ENCODE measurements around the gene FAM78A.

The FAM78A gene

GRCh38 chr9:131259916-131260597, 16.3 kb downstream of the FAM78A start:
- Histone ChIP-seq H3K4me3 (ENCODE audit: low read depth, low read length) (no peak overlapping the region), H3K9me3 (ENCODE audit: control insufficient read depth, insufficient read depth, low read length) (no peaks in the 10 kb centered on the region), H3K27me3 (ENCODE audit: control insufficient read depth, insufficient read depth, low read length) (no peaks in the 10 kb centered on the region), H3K9ac (ENCODE audit: low read depth, low read length) (no peak overlapping the region), H3K27ac (ENCODE audit: low read depth, low read length) (no peak overlapping the region), H3K4me1 (ENCODE audit: control insufficient read depth, insufficient read depth, low read length) (0 out of 2 replicates have a peak, but pooled peaks cover 6% of the 10 kb centered on the region), H3K36me3 (ENCODE audit: control insufficient read depth, insufficient read depth, low read length) (no peaks in the 10 kb centered on the region)

- Histone ChIP-seq H3K4me1 (ENCODE audit: control insufficient read depth, insufficient read depth, low read length) (0 out of 2 replicates have a peak, but pooled peaks cover 6% of the 10 kb centered on the region), H3K9ac (ENCODE audit: low read depth, low read length) (no peak overlapping the region), H3K27ac (ENCODE audit: low read depth, low read length) (no peak overlapping the region), H3K27me3 (ENCODE audit: control insufficient read depth, insufficient read depth, low read length) (no peaks in the 10 kb centered on the region), H3K9me3 (ENCODE audit: control insufficient read depth, insufficient read depth, low read length) (no peaks in the 10 kb centered on the region), H3K4me3 (ENCODE audit: low read depth, low read length) (no peak overlapping the region), H3K36me3 (ENCODE audit: control insufficient read depth, insufficient read depth, low read length) (no peaks in the 10 kb centered on the region)
Observed at GRCh38 chr9:131259432-131259898, 16.8 kb downstream of the FAM78A start.

GRCh38 chr9:131258698-131259431, 17.4 kb downstream of the FAM78A start:
- Histone ChIP-seq H3K27ac (ENCODE audit: low read depth, low read length) (no peak overlapping the region), H3K27me3 (ENCODE audit: control insufficient read depth, insufficient read depth, low read length) (no peaks in the 10 kb centered on the region), H3K4me3 (ENCODE audit: low read depth, low read length) (no peak overlapping the region), H3K36me3 (ENCODE audit: control insufficient read depth, insufficient read depth, low read length) (no peaks in the 10 kb centered on the region), H3K4me1 (ENCODE audit: control insufficient read depth, insufficient read depth, low read length) (0 out of 2 replicates have a peak, but pooled peaks cover 6% of the 10 kb centered on the region), H3K9me3 (ENCODE audit: control insufficient read depth, insufficient read depth, low read length) (no peaks in the 10 kb centered on the region), H3K9ac (ENCODE audit: low read depth, low read length) (no peak overlapping the region)

- Histone ChIP-seq H3K9ac (ENCODE audit: low read depth, low read length) (no peak overlapping the region), H3K4me3 (ENCODE audit: low read depth, low read length) (no peak overlapping the region), H3K9me3 (ENCODE audit: control insufficient read depth, insufficient read depth, low read length) (no peaks in the 10 kb centered on the region), H3K27ac (ENCODE audit: low read depth, low read length) (no peak overlapping the region), H3K4me1 (ENCODE audit: control insufficient read depth, insufficient read depth, low read length) (0 out of 2 replicates have a peak, but pooled peaks cover 6% of the 10 kb centered on the region), H3K36me3 (ENCODE audit: control insufficient read depth, insufficient read depth, low read length) (no peaks in the 10 kb centered on the region), H3K27me3 (ENCODE audit: control insufficient read depth, insufficient read depth, low read length) (no peaks in the 10 kb centered on the region)
Observed at GRCh38 chr9:131258186-131258585, 18.1 kb downstream of the FAM78A start.

- Histone ChIP-seq H3K4me3 (ENCODE audit: low read depth, low read length) (no peak overlapping the region), H3K9me3 (ENCODE audit: control insufficient read depth, insufficient read depth, low read length) (no peaks in the 10 kb centered on the region), H3K4me1 (ENCODE audit: control insufficient read depth, insufficient read depth, low read length) (0 out of 2 replicates have a peak, but pooled peaks cover 6% of the 10 kb centered on the region), H3K36me3 (ENCODE audit: control insufficient read depth, insufficient read depth, low read length) (no peaks in the 10 kb centered on the region), H3K9ac (ENCODE audit: low read depth, low read length) (no peak overlapping the region), H3K27me3 (ENCODE audit: control insufficient read depth, insufficient read depth, low read length) (no peaks in the 10 kb centered on the region), H3K27ac (ENCODE audit: low read depth, low read length) (no peak overlapping the region)
Observed at GRCh38 chr9:131257266-131258025, 18.9 kb downstream of the FAM78A start.

- Histone ChIP-seq H3K36me3 (ENCODE audit: control insufficient read depth, insufficient read depth, low read length) (no peaks in the 10 kb centered on the region), H3K4me1 (ENCODE audit: control insufficient read depth, insufficient read depth, low read length) (0 out of 2 replicates have a peak, but pooled peaks cover 6% of the 10 kb centered on the region), H3K27ac (ENCODE audit: low read depth, low read length) (no peak overlapping the region), H3K4me3 (ENCODE audit: low read depth, low read length) (no peak overlapping the region), H3K9ac (ENCODE audit: low read depth, low read length) (no peak overlapping the region), H3K27me3 (ENCODE audit: control insufficient read depth, insufficient read depth, low read length) (no peaks in the 10 kb centered on the region), H3K9me3 (ENCODE audit: control insufficient read depth, insufficient read depth, low read length) (no peaks in the 10 kb centered on the region)
Observed at GRCh38 chr9:131255676-131256197, 20.6 kb downstream of the FAM78A start.

- Histone ChIP-seq H3K9ac (ENCODE audit: low read depth, low read length) (no peak overlapping the region), H3K27me3 (ENCODE audit: control insufficient read depth, insufficient read depth, low read length) (no peaks in the 10 kb centered on the region), H3K4me3 (ENCODE audit: low read depth, low read length) (no peak overlapping the region), H3K36me3 (ENCODE audit: control insufficient read depth, insufficient read depth, low read length) (no peaks in the 10 kb centered on the region), H3K9me3 (ENCODE audit: control insufficient read depth, insufficient read depth, low read length) (no peaks in the 10 kb centered on the region), H3K4me1 (ENCODE audit: control insufficient read depth, insufficient read depth, low read length) (0 out of 2 replicates have a peak, but pooled peaks cover 6% of the 10 kb centered on the region), H3K27ac (ENCODE audit: low read depth, low read length) (no peak overlapping the region)
Observed at GRCh38 chr9:131254626-131255025, 21.7 kb downstream of the FAM78A start.

GRCh38 chr9:131253891-131254491, 22.3 kb downstream of the FAM78A start:
- H3K9me3 ChIP-seq (ENCODE audit: control insufficient read depth, insufficient read depth, low read length): no peaks in the 10 kb centered on the region
- H3K27ac ChIP-seq (ENCODE audit: low read depth, low read length): no peak overlapping the region
- H3K4me3 ChIP-seq (ENCODE audit: low read depth, low read length): no peak overlapping the region
- H3K36me3 ChIP-seq (ENCODE audit: control insufficient read depth, insufficient read depth, low read length): no peaks in the 10 kb centered on the region
- H3K4me1 ChIP-seq (ENCODE audit: control insufficient read depth, insufficient read depth, low read length): 0 out of 2 replicates have a peak, but pooled peaks cover 6% of the 10 kb centered on the region
- no peaks in the 10 kb centered on the region for H3K27me3 ChIP-seq (ENCODE audit: control insufficient read depth, insufficient read depth, low read length)
- no peak overlapping the region for H3K9ac ChIP-seq (ENCODE audit: low read depth, low read length)

GRCh38 chr9:131252120-131252519, 24.2 kb downstream of the FAM78A start:
- Histone ChIP-seq H3K4me3 (ENCODE audit: low read depth, low read length) (no peak overlapping the region), H3K4me1 (ENCODE audit: control insufficient read depth, insufficient read depth, low read length) (0 out of 2 replicates have a peak, but pooled peaks cover 6% of the 10 kb centered on the region)

GRCh38 chr9:131246618-131247017, 29.7 kb downstream of the FAM78A start:
- no peaks in the 10 kb centered on the region for H3K4me1 ChIP-seq (ENCODE audit: control insufficient read depth, insufficient read depth, low read length)
- no peak overlapping the region for H3K4me3 ChIP-seq (ENCODE audit: low read depth, low read length)
- H3K9ac ChIP-seq (ENCODE audit: low read depth, low read length): no peak overlapping the region
- no peak overlapping the region for H3K27ac ChIP-seq (ENCODE audit: low read depth, low read length)
- H3K9me3 ChIP-seq (ENCODE audit: control insufficient read depth, insufficient read depth, low read length): no peaks in the 10 kb centered on the region
- no peaks in the 10 kb centered on the region for H3K27me3 ChIP-seq (ENCODE audit: control insufficient read depth, insufficient read depth, low read length)
- no peaks in the 10 kb centered on the region for H3K36me3 ChIP-seq (ENCODE audit: control insufficient read depth, insufficient read depth, low read length)

More at GRCh38 chr9:131252120-131252519, 24.2 kb downstream of the FAM78A start:
- Histone ChIP-seq H3K9me3 (ENCODE audit: control insufficient read depth, insufficient read depth, low read length) (no peaks in the 10 kb centered on the region), H3K27ac (ENCODE audit: low read depth, low read length) (no peak overlapping the region), H3K36me3 (ENCODE audit: control insufficient read depth, insufficient read depth, low read length) (no peaks in the 10 kb centered on the region), H3K27me3 (ENCODE audit: control insufficient read depth, insufficient read depth, low read length) (no peaks in the 10 kb centered on the region), H3K9ac (ENCODE audit: low read depth, low read length) (no peak overlapping the region)

Measured in HUES48 (cell line).